ENCODE data around the gene PLVAP. TPM values are rescaled to one million over a fixed set of nuclear protein-coding genes. Genes with fewer than 3 reads are reported as not detected.

PLVAP gene
- total RNA-seq, 4 donors from 2014 or later = 25.5 to 83.1 (median 26.6) TPM

GRCh38 chr19:17389957-17390664, 13.0 kb upstream of the PLVAP start:
- TF ChIP-seq POLR2A (IDR thresholded peaks at IDR 0.05) = no peak
- no peak for TF ChIP-seq CTCF (IDR thresholded peaks at IDR 0.05)
- Histone ChIP-seq H3K27me3 (peaks cover 14% of the 10 kb centered on the region), H3K27ac (no peak overlapping the region), H3K9me3 (no peaks in the 10 kb centered on the region), H3K4me1 (peaks cover 25% of the 10 kb centered on the region), H3K4me3 (peak overlapping the region; percentile 43), H3K36me3 (no peaks in the 10 kb centered on the region)
- 88% methylated on average over 3 of the region's 37 CpGs for WGBS
- DNase-seq (ENCODE audit: low spot score in 2 of 2) = no peak

GRCh38 chr19:17389288-17389687, 12.1 kb upstream of the PLVAP start:
- Histone ChIP-seq H3K27ac (no peak overlapping the region), H3K4me3 (no peak overlapping the region), H3K36me3 (no peaks in the 10 kb centered on the region), H3K27me3 (peaks cover 9% of the 10 kb centered on the region), H3K4me1 (peaks cover 21% of the 10 kb centered on the region), H3K9me3 (no peaks in the 10 kb centered on the region)
- no peak for DNase-seq (ENCODE audit: low spot score in 2 of 2)
- TF ChIP-seq CTCF (IDR thresholded peaks at IDR 0.05) (no peak), POLR2A (IDR thresholded peaks at IDR 0.05) (no peak), EP300 (IDR thresholded peaks at IDR 0.05) (no peak), POLR2AphosphoS5 (IDR thresholded peaks at IDR 0.05) (no peak)
- WGBS = 22% methylated on average over 1 of the region's 1 CpG

GRCh38 chr19:17385878-17386611, 8.9 kb upstream of the PLVAP start:
- DNase-seq (ENCODE audit: low spot score in 2 of 2) = no peak
- TF ChIP-seq POLR2AphosphoS5 (IDR thresholded peaks at IDR 0.05) (no peak), CTCF (IDR thresholded peaks at IDR 0.05) (peak; percentile 86 to 89), EP300 (IDR thresholded peaks at IDR 0.05) (no peak)
- no peaks in the 10 kb centered on the region for H3K27me3 ChIP-seq

GRCh38 chr19:17380426-17381138, 3.4 kb upstream of the PLVAP start:
- TF ChIP-seq POLR2A (IDR thresholded peaks at IDR 0.05) (no peak), CTCF (IDR thresholded peaks at IDR 0.05) (no peak), POLR2AphosphoS5 (IDR thresholded peaks at IDR 0.05) (no peak), EP300 (IDR thresholded peaks at IDR 0.05) (no peak)
- H3K4me1 ChIP-seq = peaks cover 9% of the 10 kb centered on the region
- DNase-seq (ENCODE audit: low spot score in 2 of 2) = no peak
- H3K36me3 ChIP-seq = no peaks in the 10 kb centered on the region
- no peak overlapping the region for H3K27ac ChIP-seq
- 98% methylated on average over 4 of the region's 5 CpGs for WGBS
- peaks cover 4% of the 10 kb centered on the region for H3K27me3 ChIP-seq
- no peak overlapping the region for H3K4me3 ChIP-seq
- no peaks in the 10 kb centered on the region for H3K9me3 ChIP-seq

More at GRCh38 chr19:17385878-17386611, 8.9 kb upstream of the PLVAP start:
- Histone ChIP-seq H3K4me3 (no peak overlapping the region), H3K4me1 (peaks cover 21% of the 10 kb centered on the region), H3K9me3 (no peaks in the 10 kb centered on the region), H3K27ac (no peak overlapping the region), H3K36me3 (no peaks in the 10 kb centered on the region)
- WGBS = 41% methylated on average over 10 of the region's 20 CpGs

GRCh38 chr19:17379221-17379631, 2.1 kb upstream of the PLVAP start:
- H3K4me3 ChIP-seq = no peak overlapping the region
- H3K9me3 ChIP-seq = no peaks in the 10 kb centered on the region
- H3K4me1 ChIP-seq = peaks cover 9% of the 10 kb centered on the region
- 56% methylated on average over 14 of the region's 14 CpGs for WGBS
- TF ChIP-seq CTCF (IDR thresholded peaks at IDR 0.05) (no peak), EP300 (IDR thresholded peaks at IDR 0.05) (no peak), POLR2AphosphoS5 (IDR thresholded peaks at IDR 0.05) (no peak), POLR2A (IDR thresholded peaks at IDR 0.05) (no peak)
- H3K27me3 ChIP-seq = peaks cover 4% of the 10 kb centered on the region
- DNase-seq (ENCODE audit: low spot score in 2 of 2) = no peak
- no peaks in the 10 kb centered on the region for H3K36me3 ChIP-seq
- H3K27ac ChIP-seq = no peak overlapping the region
